ENCODE measurements around the gene RIF1. TPM values are rescaled to one million over a fixed set of nuclear protein-coding genes. Genes with fewer than 3 reads are reported as not detected.

RIF1 gene, protein sequence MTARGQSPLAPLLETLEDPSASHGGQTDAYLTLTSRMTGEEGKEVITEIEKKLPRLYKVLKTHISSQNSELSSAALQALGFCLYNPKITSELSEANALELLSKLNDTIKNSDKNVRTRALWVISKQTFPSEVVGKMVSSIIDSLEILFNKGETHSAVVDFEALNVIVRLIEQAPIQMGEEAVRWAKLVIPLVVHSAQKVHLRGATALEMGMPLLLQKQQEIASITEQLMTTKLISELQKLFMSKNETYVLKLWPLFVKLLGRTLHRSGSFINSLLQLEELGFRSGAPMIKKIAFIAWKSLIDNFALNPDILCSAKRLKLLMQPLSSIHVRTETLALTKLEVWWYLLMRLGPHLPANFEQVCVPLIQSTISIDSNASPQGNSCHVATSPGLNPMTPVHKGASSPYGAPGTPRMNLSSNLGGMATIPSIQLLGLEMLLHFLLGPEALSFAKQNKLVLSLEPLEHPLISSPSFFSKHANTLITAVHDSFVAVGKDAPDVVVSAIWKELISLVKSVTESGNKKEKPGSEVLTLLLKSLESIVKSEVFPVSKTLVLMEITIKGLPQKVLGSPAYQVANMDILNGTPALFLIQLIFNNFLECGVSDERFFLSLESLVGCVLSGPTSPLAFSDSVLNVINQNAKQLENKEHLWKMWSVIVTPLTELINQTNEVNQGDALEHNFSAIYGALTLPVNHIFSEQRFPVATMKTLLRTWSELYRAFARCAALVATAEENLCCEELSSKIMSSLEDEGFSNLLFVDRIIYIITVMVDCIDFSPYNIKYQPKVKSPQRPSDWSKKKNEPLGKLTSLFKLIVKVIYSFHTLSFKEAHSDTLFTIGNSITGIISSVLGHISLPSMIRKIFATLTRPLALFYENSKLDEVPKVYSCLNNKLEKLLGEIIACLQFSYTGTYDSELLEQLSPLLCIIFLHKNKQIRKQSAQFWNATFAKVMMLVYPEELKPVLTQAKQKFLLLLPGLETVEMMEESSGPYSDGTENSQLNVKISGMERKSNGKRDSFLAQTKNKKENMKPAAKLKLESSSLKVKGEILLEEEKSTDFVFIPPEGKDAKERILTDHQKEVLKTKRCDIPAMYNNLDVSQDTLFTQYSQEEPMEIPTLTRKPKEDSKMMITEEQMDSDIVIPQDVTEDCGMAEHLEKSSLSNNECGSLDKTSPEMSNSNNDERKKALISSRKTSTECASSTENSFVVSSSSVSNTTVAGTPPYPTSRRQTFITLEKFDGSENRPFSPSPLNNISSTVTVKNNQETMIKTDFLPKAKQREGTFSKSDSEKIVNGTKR (N-terminal part only)
- total RNA-seq (2022; extraction: Qiagen RNA extraction), result 15.6 to 27.8 TPM (median 23.2 TPM) in 5 replicates

DNA sequence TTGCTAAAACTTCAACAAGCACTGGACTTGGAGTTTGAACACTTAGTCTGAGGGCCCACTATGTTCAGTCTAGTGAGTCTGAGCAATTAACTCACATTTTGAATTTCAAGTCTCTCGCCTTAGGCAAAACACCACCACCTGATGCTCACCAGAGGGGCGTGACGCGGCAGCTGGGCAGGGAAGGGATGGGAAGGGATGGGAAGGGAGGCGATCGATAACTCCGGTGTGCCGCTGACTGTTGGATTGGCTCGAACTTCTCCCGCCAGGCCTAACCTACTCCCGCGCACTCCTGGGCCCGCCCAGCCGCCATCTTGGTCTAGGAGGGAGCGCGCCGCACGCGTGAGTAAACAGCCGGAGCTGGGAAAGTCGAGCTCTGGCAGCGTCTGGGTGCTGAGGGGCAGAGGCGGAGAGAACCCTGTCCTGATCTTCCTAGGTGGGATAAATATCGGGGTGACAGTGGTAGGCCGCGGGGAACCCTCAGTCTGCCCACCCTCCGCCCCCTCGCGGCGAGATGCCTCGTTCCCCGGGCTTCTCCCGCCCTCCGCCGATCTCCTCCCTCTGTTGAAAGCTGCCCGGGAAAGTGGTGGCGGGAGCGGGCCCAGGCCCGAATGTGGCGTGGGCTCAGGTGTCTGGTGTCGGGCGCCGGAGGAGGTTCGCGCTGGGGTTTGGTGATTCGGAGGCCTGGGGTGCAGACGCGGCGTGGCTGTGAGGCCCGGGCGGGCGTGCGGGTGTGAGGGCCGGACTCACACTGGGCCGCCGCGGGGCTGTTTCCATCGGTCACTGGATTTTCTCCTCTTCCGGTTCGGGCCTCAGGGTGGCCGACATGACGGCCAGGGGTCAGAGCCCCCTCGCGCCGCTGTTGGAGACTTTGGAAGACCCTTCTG lies at the start of gene RIF1:
RIF1 (plus strand) TSS at position 302 of the 884 bp plus-strand sequence; CDS start at position 824, 522 bp downstream.

Other genes starting within 250 kb of the RIF1 start
- gene RBM43, start 148.0 kb upstream of the RIF1 start, total RNA-seq (2022; extraction: Qiagen RNA extraction), result 2.2 to 3.5 TPM (median 3.0 TPM) in 5 replicates
- gene NMI, start 120.2 kb upstream of the RIF1 start, total RNA-seq (2022; extraction: Qiagen RNA extraction), result 10.8 to 14.5 TPM (median 11.5 TPM) in 5 replicates
- gene TNFAIP6, start 52.3 kb upstream of the RIF1 start, total RNA-seq (2022; extraction: Qiagen RNA extraction), result 0.54 to 1.2 TPM (median 0.60 TPM) in 5 replicates